ENCODE data around the gene MAP3K14. TPM values are rescaled to one million over a fixed set of nuclear protein-coding genes. Genes with fewer than 3 reads are reported as not detected.

The MAP3K14 gene
- total RNA-seq, 1 experiment from 2014 or later = 7.8 TPM

GRCh38 chr17:45243750-45244149, 73.1 kb downstream of the MAP3K14 start:
- no peak for DNase-seq
- H3K79me1 ChIP-seq (ENCODE audit: insufficient read depth, low read depth, low read length, poor library complexity, severe bottlenecking) = no peaks in the 10 kb centered on the region
- H3K9ac ChIP-seq (ENCODE audit: extremely low read depth, insufficient read length, low read length) = no peak overlapping the region
- H2BK15ac ChIP-seq (ENCODE audit: low read depth, low read length) = no peak overlapping the region
- H3K9me3 ChIP-seq (ENCODE audit: control insufficient read depth, low read depth, low read length) = no peaks in the 10 kb centered on the region
- Mint-ChIP-seq H3K27ac (no peak overlapping the region), H3K9me3 (no peaks in the 10 kb centered on the region; a peak in 1 of 5 replicates), H3K36me3 (ENCODE audit: insufficient read depth in 1 of 3, low read depth in 3 of 3) (peaks cover 0 to 4% (median 0%) of the 10 kb centered on the region in 3 experiments; a peak in 2 of 7 replicates), H3K27me3 (ENCODE audit: low read depth) (peaks cover 46% of the 10 kb centered on the region), H3K4me3 (no peak overlapping the region; a peak in 1 of 5 replicates), H3K4me1 (peaks cover 16 to 31% of the 10 kb centered on the region in 2 experiments)
- H2AK5ac ChIP-seq (ENCODE audit: insufficient read length, low read length) = no peak overlapping the region
- H4K5ac ChIP-seq (ENCODE audit: insufficient read length, low read depth, low read length) = no peak overlapping the region
- H3K23me2 ChIP-seq (ENCODE audit: insufficient read length, low read depth, low read length, poor library complexity, severe bottlenecking) = peaks cover 23% of the 10 kb centered on the region
- H3K4me1 ChIP-seq (ENCODE audit: insufficient read depth, low read length) = peaks cover 3% of the 10 kb centered on the region; the same call in 1 of the 2 replicates
- no peak overlapping the region for H2BK20ac ChIP-seq (ENCODE audit: low read depth, low read length, poor library complexity, severe bottlenecking)
- H3K27ac ChIP-seq (ENCODE audit: insufficient read length, low read depth, low read length) = no peak overlapping the region
- no CpG with 5 or more reads among the region's 18 CpGs for WGBS (ENCODE audit: extremely low coverage, insufficient read length, low lambda C conversion rate)
- H4K20me1 ChIP-seq (ENCODE audit: control insufficient read depth, insufficient read depth, insufficient read length) = no peaks in the 10 kb centered on the region
- TF ChIP-seq CTCF (conservative IDR thresholded peaks at IDR 0.05) = no peak
- no peak overlapping the region for H4K91ac ChIP-seq (ENCODE audit: insufficient read length, low read depth, low read length)
- no peak overlapping the region for H3K4ac ChIP-seq (ENCODE audit: low read depth, low read length)
- H3K27me3 ChIP-seq (ENCODE audit: insufficient read depth, low read length) = peaks cover 4% of the 10 kb centered on the region; the same call in 1 of the 2 replicates
- no peak overlapping the region for H3K18ac ChIP-seq (ENCODE audit: insufficient read length, low read depth, low read length)
- H3K79me2 ChIP-seq (ENCODE audit: insufficient read depth, low read length) = no peaks in the 10 kb centered on the region
- H3K23ac ChIP-seq (ENCODE audit: insufficient read length, low read depth, low read length) = no peak overlapping the region
- H2BK5ac ChIP-seq (ENCODE audit: insufficient read length, low read length) = no peak overlapping the region
- no peak overlapping the region for H3T11ph ChIP-seq (ENCODE audit: low read length)
- no peak overlapping the region for H4K8ac ChIP-seq (replicated peaks; ENCODE audit: insufficient read length, low read depth, low read length)
- H2BK12ac ChIP-seq (ENCODE audit: insufficient read length, low read depth, low read length) = no peak overlapping the region
- no peak overlapping the region for H3K4me2 ChIP-seq (ENCODE audit: insufficient read depth, insufficient read length, low read length)
- no peak overlapping the region for H2BK120ac ChIP-seq (ENCODE audit: low read depth, low read length, poor library complexity, severe bottlenecking)
- H3K56ac ChIP-seq (ENCODE audit: insufficient read length, low read depth, low read length) = no peak overlapping the region
- H2AFZ ChIP-seq (ENCODE audit: low read length) = no peak overlapping the region
- H3K14ac ChIP-seq (ENCODE audit: insufficient read depth, low read length) = no peak overlapping the region; the same call in 1 of the 2 replicates
